GM19397 (cell line): ENCODE data around the gene RBPMS2.

ENCODE experiments used
- ATAC-seq: cut with Tn5 transposase; IDR thresholded peaks from one replicate; pipeline ENCODE4 v1.9.1; 2021; ENCODE audit warnings: mild to moderate bottlenecking, moderate library complexity; ENCODE audit not compliant: unreplicated experiment

RBPMS2 gene

DNA sequence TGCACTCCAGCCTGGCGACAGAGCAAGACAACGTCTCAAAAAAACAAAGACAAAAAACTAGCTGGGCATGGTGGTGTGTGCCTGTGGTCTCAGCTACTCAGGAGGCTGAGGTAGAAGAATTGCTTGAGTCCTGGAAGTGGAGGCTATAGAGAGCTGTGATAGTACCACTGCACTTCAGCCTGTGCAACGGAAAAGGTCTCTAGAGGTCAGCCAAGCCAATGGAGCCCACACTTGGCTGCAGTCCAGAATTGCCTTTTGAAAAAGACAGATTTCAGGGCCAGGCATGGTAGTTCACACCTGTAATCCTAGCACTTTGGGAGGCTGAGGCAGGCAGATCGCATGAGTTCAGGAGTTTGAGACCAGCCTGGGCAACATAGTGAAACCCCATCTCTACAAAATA is 8.4 kb upstream of the RBPMS2 start:
- no peak for ATAC-seq

DNA sequence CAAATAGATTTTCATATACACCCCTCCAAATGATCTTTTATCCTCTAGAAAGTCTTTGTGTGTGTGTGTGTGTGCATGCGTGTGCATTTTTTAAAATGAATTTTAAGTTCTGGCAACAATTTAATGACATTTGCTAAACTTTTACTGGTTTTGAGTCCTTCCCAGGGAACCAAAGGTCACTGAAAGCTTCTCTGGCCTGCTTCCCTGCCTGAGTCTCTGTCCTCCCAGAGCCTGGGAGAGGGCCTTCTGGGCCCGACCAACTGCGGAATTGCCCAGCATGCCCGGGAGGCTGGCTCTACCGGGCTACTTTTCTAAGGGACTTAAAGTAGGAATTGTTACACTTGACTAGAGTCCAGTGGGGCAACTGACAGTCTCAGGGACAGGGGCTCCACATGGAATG is 7.4 kb upstream of the RBPMS2 start:
- no peak for ATAC-seq

DNA sequence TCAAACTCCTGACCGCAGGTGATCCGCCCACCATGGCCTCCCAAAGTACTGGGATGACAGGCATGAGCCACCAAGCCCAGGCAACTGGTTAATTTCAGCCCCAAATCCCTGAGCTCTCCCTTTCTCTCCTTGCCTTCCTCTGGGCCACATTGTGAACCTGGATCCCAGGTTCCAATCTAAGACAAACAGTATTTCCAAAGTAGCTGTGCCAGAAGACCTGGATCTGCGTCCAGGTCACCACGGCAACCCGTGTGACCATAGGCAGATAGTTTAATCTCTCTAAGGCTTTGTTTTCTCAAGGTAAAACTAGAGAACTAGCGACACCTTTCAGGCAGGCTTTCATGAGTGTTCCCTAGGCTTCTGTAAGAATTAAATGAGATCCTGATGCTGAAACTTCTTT is 5.9 kb upstream of the RBPMS2 start:
- no peak for ATAC-seq

DNA sequence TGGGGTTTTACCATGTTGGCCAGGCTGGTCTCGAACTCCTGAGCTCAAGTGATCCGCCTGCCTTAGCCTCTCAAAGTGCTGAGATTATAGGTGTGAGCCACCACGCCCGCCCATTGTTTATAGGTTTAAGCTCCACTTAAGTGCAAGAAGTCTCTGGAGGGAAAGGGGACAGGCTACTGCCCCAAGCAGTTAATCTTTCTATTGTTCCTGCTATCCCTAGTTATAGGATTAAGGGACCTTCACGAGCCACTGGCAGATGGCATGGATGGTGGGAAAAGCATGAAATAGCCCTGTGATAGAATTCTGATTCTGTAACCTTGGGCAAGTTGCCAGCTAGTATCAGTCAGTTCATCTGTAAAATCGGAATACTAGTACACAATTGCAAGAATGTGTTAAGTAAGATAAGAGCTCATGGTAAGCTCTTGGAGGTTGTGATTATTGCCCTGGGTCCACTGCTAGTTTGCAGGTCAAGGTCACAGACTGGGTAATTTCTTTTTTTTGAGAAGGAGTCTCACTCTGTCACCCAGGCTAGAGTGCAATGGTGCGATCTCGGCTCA is 5.3 kb upstream of the RBPMS2 start:
- no peak for ATAC-seq

DNA sequence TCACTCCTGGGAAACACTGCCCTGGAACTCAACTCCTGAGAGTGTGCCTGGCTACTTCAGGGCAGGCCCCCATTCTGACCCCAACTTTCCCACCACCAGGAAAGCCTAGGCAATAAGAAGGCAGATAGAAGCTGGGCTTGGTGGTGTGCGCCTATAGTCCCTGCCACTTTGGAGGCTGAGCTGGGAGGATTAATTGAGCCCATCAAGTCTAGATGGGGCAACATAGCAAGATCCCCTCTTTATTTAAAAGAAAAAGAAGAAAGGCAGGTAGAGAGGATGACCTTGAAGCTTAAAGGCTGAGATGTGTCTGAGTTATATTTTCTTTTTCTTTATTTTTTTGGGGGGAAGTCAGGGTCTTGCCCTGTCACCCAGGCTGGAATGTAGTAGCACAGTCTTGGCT is 4.2 kb upstream of the RBPMS2 start:
- no peak for ATAC-seq

DNA sequence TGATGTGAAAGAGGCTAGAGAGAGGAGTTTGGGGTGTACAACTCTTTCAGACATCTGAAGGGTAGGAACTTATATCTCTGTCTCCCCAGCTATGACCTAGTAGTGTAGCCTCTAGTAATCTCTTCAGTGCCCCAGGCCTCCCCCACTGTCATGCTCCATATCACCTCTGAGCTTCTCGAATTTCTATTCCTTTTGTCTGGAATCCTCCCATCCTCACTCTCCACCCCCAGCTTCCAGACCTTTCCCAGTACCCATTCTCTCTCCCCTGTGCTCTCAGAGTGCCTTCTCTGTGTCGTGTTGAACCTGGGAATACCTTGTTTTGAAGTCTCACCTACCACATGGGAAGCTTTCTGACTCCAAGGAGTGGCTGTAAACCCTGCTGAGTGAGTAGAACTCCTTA is 3.6 kb upstream of the RBPMS2 start:
- ATAC-seq, result no peak

DNA sequence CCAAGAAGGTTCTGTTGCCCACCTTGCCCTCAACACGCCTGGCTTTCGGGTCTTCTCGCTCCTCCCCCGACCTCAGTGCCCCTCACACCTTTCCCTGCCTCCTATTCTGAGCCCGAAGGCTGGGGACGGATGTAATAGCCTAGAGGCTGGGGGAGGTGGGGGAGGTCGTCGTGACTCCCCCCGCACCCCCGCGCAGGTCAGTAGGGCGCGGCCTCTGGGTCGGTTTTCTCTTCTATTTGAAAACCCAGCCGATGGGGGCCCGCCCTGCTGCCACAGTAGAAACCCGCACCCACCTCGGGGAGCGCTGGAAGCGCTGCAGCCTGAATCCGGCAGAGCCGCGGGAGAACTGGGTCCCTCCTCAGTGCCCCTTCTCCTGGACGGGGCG is 1.0 kb upstream of the RBPMS2 start:
- ATAC-seq, result no peak

DNA sequence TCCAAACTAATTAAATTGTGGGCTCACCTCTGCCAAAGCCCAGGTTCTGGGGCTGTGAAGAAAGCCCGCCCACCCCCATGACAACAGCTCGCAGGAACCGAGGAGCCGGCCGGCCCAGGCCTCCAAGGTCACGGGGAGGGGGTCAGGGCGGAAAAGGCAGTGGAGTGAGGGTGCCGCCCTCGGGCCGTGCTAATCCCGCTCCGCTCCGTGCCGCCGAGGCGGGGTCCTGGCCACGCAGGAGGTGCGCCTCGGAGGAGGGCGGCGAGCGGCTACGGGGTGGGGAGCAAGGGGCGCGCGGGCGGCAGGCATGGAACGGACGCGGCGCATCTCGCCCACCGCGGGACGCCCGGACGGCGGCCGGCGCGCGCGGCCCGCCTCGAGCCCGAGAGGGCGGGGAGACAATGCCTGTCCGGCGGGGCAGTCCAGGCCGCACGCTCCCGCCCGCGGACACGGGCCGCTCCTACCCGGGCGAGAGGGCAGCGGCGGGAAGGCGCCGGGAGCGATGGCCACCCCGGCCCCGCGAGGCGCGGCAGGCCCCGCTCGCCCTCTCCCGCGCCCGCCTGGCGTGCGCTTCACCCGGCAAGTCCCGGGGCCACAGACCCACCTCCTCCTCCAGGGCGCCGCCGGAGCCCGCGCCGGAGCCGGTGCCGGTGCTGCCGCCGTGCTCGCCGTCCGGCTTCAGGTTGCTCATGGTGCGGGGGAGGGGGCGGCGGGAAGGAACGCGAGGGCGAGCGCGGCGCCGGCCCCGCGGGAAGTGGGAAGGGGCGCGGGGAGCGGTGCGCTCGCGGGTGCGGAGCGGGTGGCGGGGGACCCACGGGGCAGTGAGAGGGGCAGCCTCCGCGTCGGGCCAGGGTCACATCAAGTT is 528 bp downstream of the RBPMS2 start:
- ATAC-seq, result no peak

DNA sequence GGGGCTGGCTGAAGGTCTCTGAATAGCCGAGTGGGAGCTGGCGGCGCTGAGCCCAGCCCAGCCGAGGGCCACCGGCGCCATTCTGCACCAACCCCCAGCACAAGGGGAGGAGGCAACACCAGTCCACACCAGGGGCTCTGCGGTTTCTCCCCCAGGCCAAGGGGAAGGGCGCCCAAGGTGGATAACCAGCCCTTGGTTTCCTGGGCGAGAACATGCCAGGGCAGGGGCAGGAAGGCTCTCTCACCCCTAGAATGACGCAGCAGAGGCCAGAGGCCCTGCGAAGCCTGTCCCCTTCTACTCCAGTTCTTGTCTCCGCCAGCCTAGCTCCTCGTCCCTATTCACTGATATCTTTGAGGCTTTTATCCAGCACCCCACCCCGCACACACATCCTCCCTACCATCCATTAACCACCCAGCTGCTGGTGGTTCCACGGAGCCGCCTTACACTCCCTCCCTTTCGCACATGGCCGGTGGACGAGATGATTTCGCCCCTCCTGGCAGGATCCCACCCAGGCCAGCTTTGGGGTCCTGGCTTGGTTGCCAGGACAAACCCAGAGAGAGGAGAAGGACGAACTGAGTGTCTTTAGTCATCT is 1.3 kb downstream of the RBPMS2 start:
- no peak for ATAC-seq

DNA sequence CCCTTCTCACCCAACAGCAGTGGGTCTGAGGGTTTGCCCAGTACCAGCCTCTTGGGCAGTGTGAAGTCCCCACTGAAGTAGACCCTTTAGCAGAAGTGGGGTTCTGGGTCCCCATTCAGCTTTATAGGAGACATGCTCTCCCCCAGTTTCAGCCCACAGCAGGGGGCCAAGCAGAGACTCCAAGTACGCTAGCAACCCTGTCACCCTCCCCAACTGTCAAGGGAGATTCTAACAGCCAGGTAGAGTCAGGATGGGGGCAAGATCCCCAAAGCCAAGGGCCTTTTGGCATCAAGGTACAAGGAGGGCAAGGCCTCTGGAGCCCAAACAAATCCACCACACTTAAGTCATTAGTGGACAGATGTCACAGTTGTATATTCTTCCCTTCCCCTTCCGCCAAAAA is 1.8 kb downstream of the RBPMS2 start:
- no peak for ATAC-seq

DNA sequence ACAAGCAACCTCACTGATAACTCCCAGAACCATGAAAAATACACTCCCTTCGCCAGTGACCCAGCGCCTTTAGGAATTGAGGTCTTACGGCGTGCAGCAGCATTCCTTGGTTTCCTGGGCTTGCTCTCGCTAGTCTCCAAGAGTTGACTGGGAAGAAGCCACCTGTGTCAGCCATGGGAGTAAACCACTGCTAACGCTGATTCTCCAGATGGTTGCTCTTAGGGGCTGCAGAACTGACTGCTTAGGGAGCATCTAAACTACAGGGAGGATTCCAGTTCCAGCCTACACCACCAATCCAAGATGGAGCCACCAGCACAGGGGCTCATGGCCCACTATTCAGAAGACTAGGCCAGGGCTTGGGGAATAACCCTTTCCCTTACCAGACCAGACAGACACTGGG is 2.4 kb downstream of the RBPMS2 start:
- no peak for ATAC-seq

DNA sequence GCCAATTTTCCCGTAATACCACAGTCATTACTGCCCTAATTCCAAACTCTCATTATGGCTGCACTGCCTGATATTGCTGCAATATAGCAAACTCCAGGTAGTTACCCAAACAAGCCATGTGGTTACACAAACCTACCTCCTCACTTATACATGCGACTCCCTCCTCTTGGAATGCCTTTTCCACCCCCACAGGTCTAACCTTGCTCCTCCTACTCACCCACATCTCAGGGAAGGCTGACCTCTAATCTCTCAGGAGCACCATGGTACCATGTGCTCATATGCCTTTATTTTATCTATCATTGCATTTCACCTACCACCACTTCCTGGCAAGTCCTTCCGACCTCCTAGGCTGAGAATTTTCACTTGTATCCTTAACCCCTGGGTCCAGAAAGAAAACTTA is 2.9 kb downstream of the RBPMS2 start:
- ATAC-seq, result no peak

DNA sequence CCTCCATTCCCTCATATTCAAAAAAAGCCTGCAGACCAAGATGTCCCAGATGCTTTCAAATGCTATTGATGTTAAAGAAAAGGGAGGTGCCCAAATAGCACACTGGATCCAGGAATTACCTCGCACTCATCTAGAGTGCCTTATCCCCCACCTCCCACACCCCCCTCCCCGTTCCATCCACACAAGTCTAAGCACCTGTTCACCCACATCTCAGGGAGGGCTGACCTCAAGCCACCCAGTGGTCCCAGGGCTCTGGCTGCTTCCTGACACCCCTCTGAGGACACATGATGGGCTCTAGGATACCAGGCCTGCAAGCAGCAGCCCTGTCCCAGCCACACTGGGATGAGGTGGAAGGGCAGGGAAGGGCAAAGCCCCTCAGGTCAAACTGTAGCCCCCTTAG is 4.8 kb downstream of the RBPMS2 start:
- no peak for ATAC-seq

DNA sequence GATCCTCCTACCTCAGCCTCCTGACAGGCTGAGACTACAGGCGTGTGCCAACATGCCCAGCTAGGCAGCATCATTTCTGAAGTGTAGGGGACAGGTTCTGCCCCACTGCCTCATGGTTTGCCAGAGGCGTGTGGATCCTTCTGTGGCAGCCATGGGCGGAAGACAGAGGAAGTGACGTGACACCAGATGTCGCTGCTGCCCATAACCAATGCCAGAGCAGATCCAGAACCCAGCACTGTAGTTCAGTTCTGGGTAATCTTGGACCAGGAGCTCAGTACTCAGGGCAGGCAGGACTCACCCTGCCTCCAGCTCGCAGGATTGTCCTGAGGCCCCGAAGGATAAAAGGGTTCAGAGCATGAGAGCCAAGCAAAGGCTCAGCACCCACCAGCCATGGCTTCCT is 8.2 kb downstream of the RBPMS2 start:
- no peak for ATAC-seq

DNA sequence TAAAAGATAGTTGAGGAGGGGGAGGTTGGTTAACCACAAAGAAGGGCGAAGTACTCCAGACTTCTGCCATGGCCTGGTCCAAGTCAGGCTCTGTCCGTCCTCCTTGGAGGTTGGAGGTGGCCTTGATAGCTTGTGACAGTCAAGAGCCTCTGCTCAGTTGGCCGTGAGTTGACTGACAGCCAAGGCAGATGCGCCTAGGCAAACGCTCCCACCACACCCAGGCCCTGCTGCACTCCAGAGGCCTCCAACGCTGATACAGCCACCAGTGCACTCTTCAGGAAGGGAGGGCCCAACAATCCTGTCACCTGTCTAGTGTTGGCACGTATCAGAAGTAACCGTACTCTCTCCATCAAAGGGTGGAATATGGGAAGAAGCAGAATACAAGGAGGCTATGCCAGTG is 9.3 kb downstream of the RBPMS2 start:
- ATAC-seq, result no peak

DNA sequence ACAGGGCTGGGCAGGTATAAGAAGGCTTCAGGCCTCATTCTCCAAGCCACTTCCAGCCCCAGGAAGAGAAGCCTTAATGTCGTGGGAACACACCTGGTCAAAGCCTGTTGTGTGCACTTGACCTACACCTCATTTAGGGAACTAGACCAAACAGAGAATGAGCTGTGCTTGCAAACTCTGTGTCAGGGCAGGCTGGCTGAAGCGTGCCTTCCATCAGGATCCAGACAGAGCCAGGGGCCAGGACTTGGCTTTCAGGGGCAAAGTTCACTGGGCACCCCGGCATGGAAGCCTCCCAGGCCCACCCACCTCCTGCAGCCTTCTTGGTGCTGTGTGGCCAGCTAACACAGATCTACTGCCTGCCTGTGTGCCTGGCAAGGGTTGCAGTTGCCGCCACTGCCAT is 11.5 kb downstream of the RBPMS2 start:
- ATAC-seq, result no peak

DNA sequence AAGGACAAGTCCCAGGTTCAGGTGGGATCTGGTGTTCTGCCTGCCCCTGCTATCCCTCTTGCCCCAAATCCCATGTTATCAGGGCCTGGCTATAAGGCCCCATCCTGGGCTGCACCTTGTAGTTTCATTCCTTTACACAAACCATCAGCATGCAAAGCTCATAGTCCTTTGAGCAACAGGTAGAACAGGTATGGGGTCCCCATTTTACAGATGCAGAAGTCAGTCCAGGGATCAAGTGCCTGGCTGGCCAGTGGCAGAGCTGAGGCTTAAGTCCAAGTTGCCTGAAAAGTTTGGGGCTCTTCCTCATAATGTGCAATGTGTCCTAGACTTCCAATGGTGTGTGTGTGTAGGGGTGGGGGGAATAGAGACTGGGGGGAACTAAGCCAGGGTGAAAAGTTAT is 11.9 kb downstream of the RBPMS2 start:
- ATAC-seq, result no peak

DNA sequence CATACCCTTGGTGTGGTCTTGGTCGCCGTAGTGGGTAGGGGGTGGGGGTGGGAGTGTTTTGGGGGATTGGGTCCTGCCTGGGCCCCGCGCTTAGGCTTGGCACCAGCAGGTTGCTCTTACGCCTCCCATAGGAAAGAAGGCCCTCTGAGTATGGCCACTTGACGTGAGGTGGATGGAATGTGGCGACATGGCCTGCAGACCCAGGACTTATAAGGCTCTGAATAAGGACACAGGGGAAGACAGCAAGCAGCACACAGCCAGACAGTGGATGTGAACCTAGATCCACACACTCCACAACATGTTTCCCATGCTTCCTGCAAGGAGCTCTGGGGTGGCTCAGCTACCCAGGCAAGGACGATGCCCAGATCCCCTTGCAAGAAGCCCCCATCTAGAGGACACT is 12.4 kb downstream of the RBPMS2 start:
- no peak for ATAC-seq

DNA sequence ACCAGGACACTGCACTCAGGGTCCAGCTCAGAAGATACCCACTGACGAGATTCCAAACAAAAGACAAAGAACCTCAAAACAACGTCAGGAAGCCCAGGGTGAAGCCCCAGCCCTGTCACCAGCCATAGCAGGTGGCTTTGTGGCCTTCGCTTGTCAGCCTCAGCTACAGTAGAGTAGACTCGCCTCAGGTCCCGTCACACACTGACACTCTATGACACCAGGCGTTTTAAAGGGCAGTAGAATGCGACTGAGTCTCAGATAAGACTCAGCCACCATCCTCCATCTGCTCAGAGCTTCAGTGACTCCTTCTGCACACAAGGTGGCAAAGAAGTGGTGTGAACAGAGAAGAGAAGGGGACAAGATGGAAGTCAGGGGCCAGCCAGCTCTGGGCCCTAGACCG is 12.8 kb downstream of the RBPMS2 start:
- ATAC-seq, result no peak

DNA sequence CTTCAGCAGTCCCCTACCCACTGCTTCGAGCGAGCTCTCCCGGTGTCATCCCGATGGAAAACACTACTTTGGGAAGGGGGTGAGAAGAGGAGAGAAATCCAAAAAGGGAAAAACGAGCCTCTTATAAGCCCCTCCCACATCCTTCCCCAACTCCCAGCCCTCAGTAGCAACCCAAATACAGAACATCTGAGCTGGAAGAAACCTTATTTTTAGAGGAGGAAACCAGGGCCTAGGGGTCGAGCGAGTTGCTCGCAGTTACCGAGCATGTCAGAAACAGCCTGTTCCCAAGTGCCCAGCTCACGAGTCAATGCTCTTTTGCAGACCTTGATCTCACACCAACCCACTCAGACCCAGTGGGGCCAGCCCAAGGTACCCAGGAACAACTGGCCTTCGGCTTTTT is 14.2 kb downstream of the RBPMS2 start:
- ATAC-seq, result no peak

DNA sequence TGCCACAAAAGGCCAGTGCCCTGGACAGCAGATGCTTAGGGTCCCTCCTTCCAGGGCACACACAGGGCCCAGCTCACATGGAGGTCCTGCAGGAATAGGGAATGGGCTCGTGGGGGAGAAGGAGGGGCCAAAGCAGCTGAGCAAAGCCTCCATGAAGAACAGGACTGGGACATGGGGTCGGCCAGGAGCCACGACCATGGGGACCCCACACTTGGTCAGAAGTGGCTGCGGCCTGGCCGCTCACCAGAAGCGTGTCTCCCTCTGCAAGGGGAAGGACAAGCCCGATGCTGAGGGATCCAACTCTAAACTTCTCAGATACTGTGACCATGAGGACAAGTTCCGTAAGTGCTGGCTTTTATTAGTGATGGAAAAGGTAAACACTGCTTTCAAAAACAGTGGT is 15.3 kb downstream of the RBPMS2 start:
- no peak for ATAC-seq

DNA sequence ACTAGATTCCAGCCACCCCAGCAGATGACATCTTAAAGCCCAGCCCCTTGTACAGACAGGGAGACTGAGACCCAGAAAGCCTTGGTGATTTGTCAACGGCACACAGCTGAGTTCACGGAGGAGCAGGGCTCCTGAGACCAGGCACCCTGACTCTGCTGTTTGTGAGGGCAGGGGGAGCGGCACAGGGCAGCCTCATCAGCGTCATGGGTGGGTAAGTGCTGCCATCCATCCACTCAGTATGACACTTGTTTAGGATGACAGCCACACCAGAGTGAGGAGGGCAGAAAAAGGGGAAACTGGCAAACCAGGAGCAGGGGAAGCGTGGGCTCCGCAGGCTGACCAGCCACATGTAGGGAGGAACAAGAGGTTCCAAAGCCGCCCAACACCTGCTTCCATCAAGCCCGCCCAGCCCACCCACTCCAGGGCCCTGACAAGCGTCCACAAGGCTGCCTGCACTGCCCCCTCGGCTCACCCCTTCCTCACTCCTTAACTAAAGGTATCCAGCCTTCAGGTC is 19.9 kb downstream of the RBPMS2 start:
- no peak for ATAC-seq
